HG03378 (cell line): ENCODE results near the gene PDSS2.
"Not testable (repeated sequence)": the region's sequence is repeated elsewhere in the genome, so short reads cannot be mapped to it uniquely, and the experiment has no call there.

Experiments used
- ATAC-seq: cut with Tn5 transposase; IDR thresholded peaks from one replicate; pipeline ENCODE4 v1.9.1; 2021; ENCODE audit warnings: mild to moderate bottlenecking, moderate library complexity; ENCODE audit not compliant: unreplicated experiment

The PDSS2 gene

DNA sequence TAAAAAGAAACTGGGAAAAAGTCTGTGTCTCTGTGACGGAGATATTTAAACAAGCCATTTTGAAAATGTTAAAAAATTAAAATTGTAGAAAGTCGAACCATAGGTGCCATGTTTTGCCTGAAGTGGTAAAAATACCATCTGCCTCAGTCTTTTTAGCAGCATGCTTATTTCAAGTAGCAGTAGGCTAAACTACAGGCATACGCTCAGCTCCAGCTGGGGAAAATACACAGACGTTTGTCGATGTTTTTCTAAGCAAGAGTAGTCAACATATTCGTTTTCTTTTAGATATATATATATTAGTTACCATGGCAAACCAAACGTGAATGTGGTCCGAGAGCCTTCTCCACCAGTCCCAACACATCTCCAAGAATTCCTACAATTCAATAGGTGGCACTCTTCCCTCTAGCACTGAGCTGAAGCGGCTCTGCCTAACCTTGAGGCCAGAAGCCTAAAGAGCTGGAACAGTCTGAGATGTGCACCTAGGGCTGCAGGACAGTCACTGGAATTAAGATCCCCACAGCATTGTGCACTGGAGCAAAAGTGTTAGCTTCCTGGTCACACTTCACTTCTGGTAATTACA is 273.9 kb downstream of the PDSS2 start:
- no peak for ATAC-seq

DNA sequence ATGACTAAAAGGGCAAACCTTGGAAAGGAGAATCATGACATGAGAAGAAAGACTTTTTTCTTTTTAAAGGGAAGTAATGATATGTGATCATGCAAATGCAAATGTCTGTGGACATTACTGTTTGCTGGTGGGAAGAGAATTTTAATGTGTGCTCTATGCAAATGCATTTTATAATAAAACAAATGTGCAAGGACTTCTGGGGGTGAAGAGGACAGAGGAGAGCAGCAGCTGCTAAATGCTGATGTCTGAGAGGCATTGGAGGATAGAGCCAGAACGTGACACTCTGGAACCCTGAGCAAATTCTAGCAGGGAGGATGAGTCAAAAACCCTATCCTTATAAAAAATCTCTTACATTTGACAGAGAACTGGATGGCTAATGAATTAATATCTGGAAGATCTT is 274.9 kb downstream of the PDSS2 start:
- ATAC-seq = no peak

DNA sequence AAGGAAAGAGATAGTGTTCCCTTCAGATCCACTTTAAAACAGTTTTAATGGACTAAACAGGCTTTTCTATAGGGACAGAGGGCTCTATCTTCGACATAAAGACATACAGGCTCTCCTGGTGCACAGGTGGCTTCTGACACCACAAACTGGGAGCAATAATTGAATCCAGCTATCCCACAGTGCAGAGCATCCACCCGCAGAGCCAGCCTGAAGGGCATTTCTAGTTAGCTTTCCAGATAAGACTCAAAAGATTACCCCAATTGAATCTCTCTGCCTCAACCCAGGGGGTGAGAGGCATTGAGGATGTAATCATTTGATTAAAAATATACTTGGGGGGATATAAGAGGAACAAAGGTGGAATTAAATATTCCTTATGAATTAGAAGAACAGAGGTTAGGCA is 279.3 kb downstream of the PDSS2 start:
- no peak for ATAC-seq

- ATAC-seq = no peak
Observed at GRCh38 chr6:107179004-107179403, 280.4 kb downstream of the PDSS2 start.

GRCh38 chr6:107173779-107174178 is 285.6 kb downstream of the PDSS2 start:
- no peak for ATAC-seq

DNA sequence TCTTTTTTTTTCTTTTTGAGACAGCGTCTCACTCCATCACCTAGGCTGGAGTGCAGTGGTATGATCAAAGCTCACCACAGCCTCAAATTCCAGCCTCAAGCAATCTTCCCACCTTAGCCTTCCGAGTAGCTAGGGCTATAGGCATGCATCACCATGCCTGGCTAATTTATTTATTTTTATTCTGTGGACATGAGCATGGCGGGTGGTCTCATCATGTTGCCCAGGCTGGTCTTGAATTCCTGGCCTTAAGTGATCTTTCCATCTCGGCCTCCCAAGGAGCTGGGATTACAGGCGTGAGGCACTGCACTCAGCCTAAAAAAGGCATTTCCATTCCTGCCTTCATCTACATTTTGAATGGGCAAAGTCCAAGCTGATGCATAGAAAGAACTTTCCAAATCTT is 287.9 kb downstream of the PDSS2 start:
- ATAC-seq = no peak

DNA sequence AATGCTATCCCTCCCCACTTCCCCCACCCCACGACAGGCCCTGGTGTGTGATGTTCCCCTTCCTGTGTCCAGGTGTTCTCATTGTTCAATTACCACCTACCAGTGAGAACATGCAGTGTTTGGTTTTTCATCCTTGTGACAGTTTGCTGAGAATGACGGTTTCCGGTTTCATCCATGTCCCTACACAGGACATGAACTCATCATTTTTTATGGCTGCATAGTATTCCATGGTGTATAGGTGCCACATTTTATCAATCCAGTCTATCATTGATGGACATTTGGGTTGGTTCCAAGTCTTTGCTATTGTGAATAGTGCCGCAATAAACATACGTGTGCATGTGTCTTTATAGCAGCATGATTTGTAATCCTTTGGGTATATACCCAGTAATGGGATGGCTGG is 295.1 kb downstream of the PDSS2 start:
- ATAC-seq = not testable (repeated sequence)

GRCh38 chr6:107161521-107161920 is 297.8 kb downstream of the PDSS2 start:
- ATAC-seq = no peak

- no peak for ATAC-seq
Observed at GRCh38 chr6:107156617-107157016, 302.7 kb downstream of the PDSS2 start.

DNA sequence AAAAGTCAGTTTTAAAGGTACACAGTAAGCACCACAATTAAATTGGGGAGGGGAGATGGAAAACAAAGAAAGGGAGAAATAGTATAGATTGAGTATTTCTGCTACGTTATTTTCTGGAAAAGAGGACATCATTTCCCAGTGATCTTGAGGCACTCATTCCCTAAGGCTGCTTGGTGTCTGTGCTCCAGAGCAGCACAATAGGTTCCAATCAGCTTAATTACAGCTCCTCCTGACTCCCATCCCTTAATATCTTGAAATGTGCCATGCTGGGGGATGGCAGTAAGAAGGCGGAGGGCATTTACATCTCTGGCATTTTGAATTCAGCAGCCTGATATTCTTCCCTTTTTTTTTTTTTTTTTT is 304.6 kb downstream of the PDSS2 start:
- no peak for ATAC-seq

- no peak for ATAC-seq
Observed at GRCh38 chr6:107154131-107154800, 305.1 kb downstream of the PDSS2 start.

GRCh38 chr6:107152638-107153430 is 306.5 kb downstream of the PDSS2 start:
- no peak for ATAC-seq

- ATAC-seq = no peak
Observed at GRCh38 chr6:107144666-107145065, 314.7 kb downstream of the PDSS2 start.

DNA sequence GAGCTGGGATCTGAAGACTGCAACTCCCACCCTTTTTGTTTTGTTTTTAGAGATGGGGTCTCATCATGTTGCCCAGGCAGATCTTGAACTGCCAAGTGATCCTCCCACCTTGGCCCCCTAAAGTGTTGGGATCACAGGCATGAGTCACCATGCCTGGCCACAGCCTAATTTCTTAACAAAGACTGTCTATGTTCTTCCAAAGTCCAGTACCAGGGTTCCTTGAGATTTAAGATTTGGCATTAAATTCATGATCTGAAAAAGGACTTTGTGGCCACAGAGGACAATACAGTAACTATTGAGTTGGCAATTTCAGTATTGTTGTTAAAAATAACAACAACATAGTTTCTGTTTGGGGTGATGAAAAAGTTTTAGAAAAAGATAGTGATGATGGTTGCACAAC is 315.4 kb downstream of the PDSS2 start:
- ATAC-seq = no peak

DNA sequence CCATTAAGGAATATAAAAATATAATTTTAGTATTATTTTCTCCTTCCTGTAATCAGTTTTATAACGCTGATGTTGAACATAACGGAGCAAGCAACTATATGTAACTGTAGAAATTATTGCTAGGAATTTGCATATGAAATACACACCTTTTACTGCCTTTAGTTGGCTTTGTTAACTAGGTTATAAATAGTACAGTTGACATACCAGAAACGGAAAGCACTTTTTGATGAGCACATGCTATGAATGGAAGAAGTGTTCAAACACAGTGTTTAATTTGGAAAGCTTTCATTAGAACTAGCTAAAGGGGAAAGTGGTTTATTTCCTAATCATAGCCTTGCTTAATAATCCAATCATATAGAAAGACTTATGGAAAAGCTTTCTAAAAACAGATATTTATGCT is 318.8 kb downstream of the PDSS2 start:
- ATAC-seq = no peak

DNA sequence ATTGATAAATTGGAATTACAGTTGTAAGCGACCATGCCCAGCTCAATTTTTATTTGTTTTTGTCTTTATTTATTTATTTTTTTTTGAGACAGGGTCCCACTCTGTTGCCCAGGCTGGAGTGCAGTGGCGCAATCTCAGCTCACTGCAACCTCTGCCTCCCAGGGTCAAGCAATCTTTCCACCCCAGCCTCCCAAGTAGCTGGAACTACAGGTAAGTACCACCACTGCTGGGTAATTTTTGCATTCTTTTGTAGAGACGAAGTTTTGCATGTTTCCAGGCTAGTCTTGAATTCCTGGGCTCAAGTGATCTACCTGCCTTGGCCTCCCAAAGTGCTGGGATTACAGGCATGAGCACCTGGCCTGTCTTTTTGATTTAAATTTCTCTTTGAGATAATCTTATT is 323.0 kb downstream of the PDSS2 start:
- not testable (repeated sequence) for ATAC-seq

DNA sequence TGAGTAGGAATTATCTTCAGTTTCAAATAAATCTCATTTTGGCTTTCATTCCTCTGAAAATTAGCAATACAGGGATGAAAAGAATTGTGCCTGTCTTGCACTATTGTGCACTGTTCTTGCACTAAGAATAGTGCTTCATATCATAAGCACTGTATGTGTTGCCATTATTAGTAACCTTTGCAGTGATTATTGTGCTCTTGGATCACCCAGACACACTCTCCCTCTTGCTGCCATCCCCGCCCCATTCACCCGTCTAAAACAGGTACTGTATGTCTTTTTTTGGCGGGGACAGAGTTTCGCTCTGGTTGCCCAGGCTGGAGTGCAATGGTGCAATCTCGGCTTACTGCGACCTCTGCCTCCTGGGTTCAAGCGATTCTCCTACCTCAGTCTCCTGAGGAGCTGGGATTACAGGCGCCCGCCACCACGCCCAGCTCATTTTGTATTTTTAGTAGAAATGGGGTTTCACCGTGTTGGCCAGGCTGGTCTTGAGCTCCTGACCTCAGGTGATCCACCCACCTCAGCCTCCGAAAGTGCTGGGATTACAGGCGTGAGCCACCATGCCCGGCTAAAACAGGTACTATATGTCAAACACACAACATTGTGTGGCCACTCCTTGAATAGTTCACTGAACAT is 324.2 kb downstream of the PDSS2 start:
- not testable (repeated sequence) for ATAC-seq

DNA sequence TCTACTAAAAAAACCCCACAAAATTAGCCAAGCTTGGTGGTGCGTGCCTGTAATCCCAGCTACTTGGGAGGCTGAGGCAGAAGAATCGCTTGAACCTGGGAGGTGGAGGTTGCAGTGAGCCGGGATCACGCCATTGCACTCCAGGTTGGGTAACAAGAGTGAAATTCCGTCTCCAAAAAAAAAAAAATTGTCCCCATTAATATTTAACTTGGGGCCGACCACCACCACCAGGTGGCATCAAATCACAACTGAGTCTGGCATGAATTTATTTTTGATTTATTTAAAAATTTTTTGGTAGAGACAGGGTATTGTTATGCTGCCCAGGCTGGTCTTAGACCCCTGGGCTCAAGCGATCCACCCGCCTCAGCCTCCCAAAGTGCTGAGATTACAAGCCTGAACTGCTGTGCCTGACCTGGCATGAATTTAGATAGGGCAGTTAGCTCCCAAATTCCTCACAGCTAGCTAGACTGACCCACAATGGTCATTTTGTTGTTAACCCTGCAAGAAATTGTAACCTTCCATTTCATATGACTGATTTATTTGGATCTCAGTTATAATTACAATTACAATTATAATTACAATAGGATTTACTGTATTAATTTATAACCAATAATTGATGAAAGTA is 326.9 kb downstream of the PDSS2 start:
- ATAC-seq = no peak

DNA sequence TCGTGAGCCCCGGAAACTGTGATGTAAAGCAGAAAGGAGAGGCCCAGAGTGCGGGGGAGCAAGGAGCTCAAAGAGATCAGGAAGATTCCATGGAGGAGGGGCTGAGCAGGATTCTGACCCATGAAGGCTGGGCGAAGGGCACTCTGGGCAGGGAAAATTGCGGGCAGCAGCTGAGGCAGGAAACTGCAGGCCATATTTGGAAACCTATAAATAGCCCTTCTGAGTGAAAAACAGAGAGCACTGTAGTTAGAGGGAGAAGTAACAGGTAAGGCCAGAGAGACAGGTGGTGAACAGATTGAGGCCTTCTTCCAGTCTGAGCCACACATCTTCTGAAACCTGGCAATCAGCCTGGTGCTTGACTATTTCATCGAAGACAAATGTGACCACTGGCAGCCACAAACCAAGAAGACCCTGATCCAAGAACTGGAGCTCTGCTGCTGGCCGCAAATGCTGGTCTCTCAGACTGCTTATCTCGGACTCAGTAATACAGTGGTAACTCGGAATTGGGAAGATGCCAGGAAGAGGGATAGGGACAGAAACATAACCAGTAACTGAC is 329.9 kb downstream of the PDSS2 start:
- ATAC-seq = no peak

DNA sequence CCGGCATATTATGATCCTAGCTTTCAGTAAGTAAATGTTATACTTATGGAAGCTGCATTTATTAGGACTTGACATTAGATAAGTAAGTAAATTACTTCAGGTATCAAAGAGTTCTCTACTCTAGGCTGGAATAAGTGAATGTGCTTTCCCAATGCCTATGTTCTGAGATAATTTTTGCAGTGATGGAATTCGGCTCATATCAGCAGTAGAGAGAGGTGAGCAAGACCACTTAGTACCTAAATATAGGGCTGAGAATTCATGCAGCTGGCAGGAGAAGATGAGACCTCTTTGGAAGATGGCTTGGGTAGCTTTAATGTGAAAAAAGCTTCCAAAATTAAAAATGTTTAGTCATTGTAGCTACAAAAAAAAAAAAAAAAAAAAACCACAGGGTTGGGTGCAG is 330.8 kb downstream of the PDSS2 start:
- ATAC-seq = no peak

- ATAC-seq = no peak
Observed at GRCh38 chr6:107128175-107128574, 331.2 kb downstream of the PDSS2 start.
